OCI-LY1 (cell line): ENCODE results near the gene GNG7.

ENCODE experiments used
- H2AFZ ChIP-seq: fragments of 200-600 bp; sonication (generic), shearing (Covaris generic); 2 replicates; pipeline ENCODE4 v1.6.0; 2014; ENCODE audit warnings: antibody characterized with exemption, mild to moderate bottlenecking, low read length
- H3F3A ChIP-seq: fragments of 200-600 bp; sonication (generic), shearing (Covaris generic); 2 replicates; pipeline ENCODE4 v1.6.0; 2014; ENCODE audit warnings: mild to moderate bottlenecking, antibody characterized with exemption, low read length, moderate library complexity; ENCODE audit not compliant: insufficient read depth
- H3K27ac ChIP-seq: fragments of 200-600 bp; sonication (generic); 2 replicates; pipeline ENCODE4 v1.5.1; 2014; ENCODE audit warnings: low read length, mixed run types, mild to moderate bottlenecking, low read depth; ENCODE audit not compliant: poor library complexity, severe bottlenecking
- H3K27me3 ChIP-seq: fragments of 200-600 bp; sonication (generic); 2 replicates; pipeline ENCODE4 v1.6.0; 2014; ENCODE audit warnings: antibody characterized with exemption, mild to moderate bottlenecking, low read length, moderate library complexity; ENCODE audit not compliant: insufficient read depth
- H3K36me3 ChIP-seq: fragments of 200-600 bp; sonication (generic); 2 replicates; pipeline ENCODE4 v1.6.1; 2014; ENCODE audit warnings: mild to moderate bottlenecking, antibody characterized with exemption, low read length, moderate library complexity, mixed read lengths; ENCODE audit not compliant: insufficient read depth
- H3K4me1 ChIP-seq: fragments of 200-600 bp; sonication (generic); 2 replicates; pipeline ENCODE4 v1.5.1; 2014; ENCODE audit warnings: mild to moderate bottlenecking, low read length, moderate library complexity; ENCODE audit not compliant: insufficient read depth, severe bottlenecking
- H3K4me2 ChIP-seq: fragments of 200-600 bp; sonication (generic), shearing (Covaris generic); 2 replicates; pipeline ENCODE4 v1.6.1; 2014; ENCODE audit warnings: low read length
- H3K4me3 ChIP-seq: fragments of 200-600 bp; sonication (generic); 2 replicates; pipeline ENCODE4 v1.5.1; 2014; ENCODE audit warnings: low read length, low read depth, mild to moderate bottlenecking, mixed read lengths; ENCODE audit not compliant: poor library complexity, severe bottlenecking
- H3K79me2 ChIP-seq: fragments of 200-600 bp; shearing (Covaris generic); 2 replicates; pipeline ENCODE4 v1.6.1; 2016; ENCODE audit warnings: mixed run types, low read length, mixed read lengths; ENCODE audit not compliant: insufficient read depth
- H3K9ac ChIP-seq: fragments of 200-600 bp; sonication (generic), shearing (Covaris generic); 2 replicates; pipeline ENCODE4 v1.6.1; 2014; ENCODE audit warnings: mild to moderate bottlenecking, low read length, mixed read lengths
- H3K9me2 ChIP-seq: fragments of 200-600 bp; sonication (generic), shearing (Covaris generic); 2 replicates; pipeline ENCODE4 v1.6.1; 2014; ENCODE audit warnings: low read depth, mild to moderate bottlenecking, low read length, mixed read lengths
- H3K9me3 ChIP-seq: fragments of 200-600 bp; shearing (Covaris generic); 2 replicates; pipeline ENCODE4 v1.6.1; 2014; ENCODE audit warnings: low read length, mixed read lengths
- H4K20me1 ChIP-seq: fragments of 200-600 bp; sonication (generic), shearing (Covaris generic); 2 replicates; pipeline ENCODE4 v1.6.0; 2016; ENCODE audit warnings: mild to moderate bottlenecking, low read length; ENCODE audit not compliant: insufficient read depth
- CTCF ChIP-seq: fragments of 200-600 bp; sonication (generic), shearing (Covaris generic); IDR thresholded peaks from 2 replicates; pipeline ENCODE4 v1.5.1; 2017; ENCODE audit warnings: mild to moderate bottlenecking, antibody characterized with exemption, low read length, moderate library complexity, mixed read lengths
- EZH2 ChIP-seq: fragments of 200-600 bp; sonication (generic), shearing (Covaris generic); IDR thresholded peaks from 2 replicates; pipeline ENCODE4 v1.8.0; 2017; ENCODE audit warnings: borderline replicate concordance, mixed run types, mild to moderate bottlenecking, antibody characterized with exemption, low read length, moderate library complexity, mixed read lengths

Gene GNG7

GRCh38 chr19:2735374-2735773 lies 32.9 kb upstream of the GNG7 start:
- H3K4me2 ChIP-seq = no peak overlapping the region
- H3K4me3 ChIP-seq = no peak overlapping the region
- H3K36me3 ChIP-seq = peaks cover 36% of the 10 kb centered on the region
- H3K4me1 ChIP-seq = peaks cover 6% of the 10 kb centered on the region
- H2AFZ ChIP-seq = no peak overlapping the region
- H4K20me1 ChIP-seq = no peaks in the 10 kb centered on the region
- TF ChIP-seq EZH2 (no peak), CTCF (no peak)
- H3K9me3 ChIP-seq = no peaks in the 10 kb centered on the region
- no peaks in the 10 kb centered on the region for H3K27me3 ChIP-seq
- no peaks in the 10 kb centered on the region for H3K9me2 ChIP-seq
- H3K79me2 ChIP-seq = no peaks in the 10 kb centered on the region
- H3K27ac ChIP-seq = no peak overlapping the region
- no peaks in the 10 kb centered on the region for H3F3A ChIP-seq
- no peak overlapping the region for H3K9ac ChIP-seq

GRCh38 chr19:2734589-2735288 lies 32.2 kb upstream of the GNG7 start:
- Histone ChIP-seq H4K20me1 (no peaks in the 10 kb centered on the region), H3K9me3 (no peaks in the 10 kb centered on the region), H3K27me3 (no peaks in the 10 kb centered on the region), H3K9ac (no peak overlapping the region), H2AFZ (no peak overlapping the region), H3K4me2 (no peak overlapping the region), H3K9me2 (no peaks in the 10 kb centered on the region), H3K4me3 (no peak overlapping the region), H3K27ac (no peak overlapping the region), H3K79me2 (no peaks in the 10 kb centered on the region), H3F3A (no peaks in the 10 kb centered on the region), H3K36me3 (peaks cover 36% of the 10 kb centered on the region), H3K4me1 (peaks cover 6% of the 10 kb centered on the region)
- TF ChIP-seq EZH2 (no peak), CTCF (no peak)

- no peaks in the 10 kb centered on the region for H4K20me1 ChIP-seq
- H3K4me2 ChIP-seq = no peak overlapping the region
- no peak overlapping the region for H3K4me3 ChIP-seq
- H3K36me3 ChIP-seq = peaks cover 36% of the 10 kb centered on the region
- no peaks in the 10 kb centered on the region for H3K27me3 ChIP-seq
- H2AFZ ChIP-seq = no peak overlapping the region
- no peaks in the 10 kb centered on the region for H3K79me2 ChIP-seq
- no peak overlapping the region for H3K27ac ChIP-seq
- no peak for TF ChIP-seq EZH2
- TF ChIP-seq CTCF = no peak
- H3K4me1 ChIP-seq = peaks cover 4% of the 10 kb centered on the region
- H3K9me3 ChIP-seq = no peaks in the 10 kb centered on the region
- no peaks in the 10 kb centered on the region for H3F3A ChIP-seq
- no peak overlapping the region for H3K9ac ChIP-seq
- H3K9me2 ChIP-seq = no peaks in the 10 kb centered on the region
These were observed 31.6 kb upstream of the GNG7 start for GRCh38 chr19:2733930-2734588.
